Subcutaneous adipose tissue (tissue), 4 donors: Measurements from ENCODE around the gene MTMR10. TPM values are rescaled to one million over a fixed set of nuclear protein-coding genes. Genes with fewer than 3 reads are reported as not detected.

ENCODE experiments used
- total RNA-seq, 4 donors: library from RNA; depleted of rRNA; stranded (reverse); fragments of >200 nt; gene quantifications; one replicate each; pipeline ENCODE4 v1.1.0, GENCODE V29; 2016
- TF ChIP-seq, protein P1 (sequence below): fragments of 450-650 bp; IDR thresholded peaks from one replicate; pipeline ENCODE4 v1.5.1; 2016; ENCODE audit warnings: low read depth, mild to moderate bottlenecking, control low read depth, antibody characterized with exemption, moderate library complexity

Gene MTMR10
- total RNA-seq, 4 donors from 2014 or later, result 45.4 to 71.6 (median 54.6) TPM

DNA sequence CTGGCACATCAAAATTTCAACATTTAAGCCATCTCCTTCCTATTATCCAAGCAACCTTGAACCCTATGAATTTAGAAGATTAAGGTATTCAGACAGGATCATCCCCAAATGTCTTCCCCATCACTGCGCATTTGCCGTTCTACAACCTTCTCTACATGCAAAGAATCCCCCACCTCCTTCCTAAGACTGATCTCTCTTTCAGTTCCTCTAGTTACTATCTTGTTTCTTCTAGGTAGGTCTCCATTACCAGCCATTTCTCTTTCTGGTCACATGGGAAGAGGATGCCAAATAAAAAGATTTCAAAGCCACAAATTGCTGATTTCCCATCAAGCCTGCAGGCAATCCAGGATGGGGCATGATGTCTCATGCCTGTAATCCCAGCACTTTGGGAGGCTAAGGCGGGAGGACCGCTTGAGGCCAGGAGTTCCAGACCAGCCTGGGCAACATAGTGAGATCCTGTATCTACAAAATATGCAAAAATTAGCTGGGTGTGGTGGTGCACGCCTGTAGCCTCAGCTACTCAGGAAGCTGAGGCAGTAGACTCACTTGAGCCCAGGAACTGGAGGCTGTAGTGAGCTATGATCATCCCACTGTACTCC is 29.7 kb upstream of the MTMR10 start:
- TF ChIP-seq, protein P1, sequence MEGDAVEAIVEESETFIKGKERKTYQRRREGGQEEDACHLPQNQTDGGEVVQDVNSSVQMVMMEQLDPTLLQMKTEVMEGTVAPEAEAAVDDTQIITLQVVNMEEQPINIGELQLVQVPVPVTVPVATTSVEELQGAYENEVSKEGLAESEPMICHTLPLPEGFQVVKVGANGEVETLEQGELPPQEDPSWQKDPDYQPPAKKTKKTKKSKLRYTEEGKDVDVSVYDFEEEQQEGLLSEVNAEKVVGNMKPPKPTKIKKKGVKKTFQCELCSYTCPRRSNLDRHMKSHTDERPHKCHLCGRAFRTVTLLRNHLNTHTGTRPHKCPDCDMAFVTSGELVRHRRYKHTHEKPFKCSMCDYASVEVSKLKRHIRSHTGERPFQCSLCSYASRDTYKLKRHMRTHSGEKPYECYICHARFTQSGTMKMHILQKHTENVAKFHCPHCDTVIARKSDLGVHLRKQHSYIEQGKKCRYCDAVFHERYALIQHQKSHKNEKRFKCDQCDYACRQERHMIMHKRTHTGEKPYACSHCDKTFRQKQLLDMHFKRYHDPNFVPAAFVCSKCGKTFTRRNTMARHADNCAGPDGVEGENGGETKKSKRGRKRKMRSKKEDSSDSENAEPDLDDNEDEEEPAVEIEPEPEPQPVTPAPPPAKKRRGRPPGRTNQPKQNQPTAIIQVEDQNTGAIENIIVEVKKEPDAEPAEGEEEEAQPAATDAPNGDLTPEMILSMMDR, result no peak

DNA sequence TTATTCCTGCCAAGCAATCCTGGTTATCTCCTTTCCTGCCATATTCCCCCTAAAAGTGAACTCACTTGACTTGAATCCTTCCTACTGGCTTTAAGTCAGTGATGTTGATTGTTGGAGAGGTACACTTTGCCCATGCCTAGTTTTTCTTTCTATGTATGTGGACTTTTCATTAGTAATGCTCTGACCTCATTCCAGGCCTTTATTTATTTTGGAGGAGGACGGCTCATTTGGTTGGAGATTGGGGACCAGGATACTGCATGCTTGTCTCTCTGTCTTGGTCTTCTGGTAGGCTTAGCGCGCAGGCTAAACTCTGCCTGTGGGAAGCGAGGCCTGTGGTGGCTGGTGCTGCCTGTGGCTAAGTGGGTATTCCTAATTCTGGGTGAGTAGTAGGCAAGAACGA is 29.1 kb upstream of the MTMR10 start:
- TF ChIP-seq, protein P1, result no peak

DNA sequence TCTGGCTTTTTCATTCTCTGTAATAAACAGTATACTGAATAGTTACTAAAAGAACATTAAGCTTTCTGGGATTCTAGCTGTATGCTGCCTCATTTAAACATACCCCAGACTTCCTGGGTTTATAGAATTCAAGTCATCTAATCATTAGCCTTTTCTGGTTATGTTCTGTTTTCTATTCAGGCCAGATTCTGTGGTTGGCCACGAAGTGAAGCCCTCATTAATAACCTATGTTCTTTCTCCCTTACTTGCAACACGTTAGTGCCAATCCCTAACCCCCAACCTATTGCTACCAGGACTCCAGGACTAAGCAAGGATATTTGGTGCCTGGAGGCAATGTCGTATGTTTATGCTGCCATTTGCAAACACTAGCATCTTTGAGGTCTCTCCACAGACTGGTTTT is 28.6 kb upstream of the MTMR10 start:
- TF ChIP-seq, protein P1, result no peak

DNA sequence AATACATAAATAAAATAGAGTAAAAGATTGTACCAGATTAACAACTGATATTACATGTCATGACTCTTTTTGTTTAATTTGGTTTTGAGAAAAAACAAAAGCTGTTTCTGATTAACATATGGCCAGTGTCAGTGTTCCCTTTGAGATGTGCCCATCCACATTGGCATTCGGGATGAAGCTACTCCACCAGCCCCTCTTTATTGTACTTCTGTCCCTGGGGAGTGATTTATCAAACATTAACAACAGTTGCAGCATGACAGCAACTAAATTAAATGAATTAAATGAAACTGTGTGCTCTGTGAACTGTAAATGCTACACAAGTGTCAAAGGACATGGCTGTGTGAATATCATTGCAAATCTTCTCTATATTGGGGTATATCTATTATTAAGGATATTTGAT is 25.9 kb upstream of the MTMR10 start:
- TF ChIP-seq, protein P1, result no peak

DNA sequence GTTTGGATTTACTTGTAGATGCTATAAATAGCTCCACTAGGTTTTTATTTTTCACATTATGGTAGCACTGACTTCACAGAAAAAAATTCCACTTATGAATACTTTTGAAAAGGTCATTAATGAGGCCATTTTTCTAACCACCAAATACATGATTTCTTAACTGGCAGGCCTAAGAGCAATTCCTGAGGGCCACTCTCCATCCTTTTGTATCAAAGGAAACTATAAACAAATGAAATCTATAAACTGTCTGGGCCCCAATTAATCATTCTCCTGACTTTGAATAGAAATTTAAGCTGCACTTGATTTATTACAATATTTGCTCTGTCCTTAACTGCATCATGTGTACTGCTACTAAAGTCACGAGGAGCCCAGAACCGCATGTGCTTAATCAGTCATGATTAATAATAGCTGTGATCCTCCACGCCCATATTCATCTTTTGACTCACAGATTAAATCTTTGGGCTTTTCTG is 25.1 kb upstream of the MTMR10 start:
- TF ChIP-seq, protein P1, result no peak

DNA sequence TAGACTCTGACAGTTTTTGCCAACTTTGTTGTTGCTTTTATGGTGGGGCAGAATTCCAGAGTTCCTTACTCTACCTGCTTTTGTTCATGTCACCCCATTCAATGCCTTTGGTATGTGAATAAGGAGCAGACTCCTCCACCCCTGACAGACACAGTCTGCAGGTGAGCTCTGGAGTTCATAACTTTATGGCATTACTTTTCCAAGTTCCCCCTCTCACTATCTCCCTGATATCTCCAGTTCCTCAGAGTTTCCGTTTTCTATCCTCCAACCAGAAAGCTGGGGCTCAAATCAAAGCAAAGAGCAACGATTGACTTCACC is 23.1 kb upstream of the MTMR10 start:
- TF ChIP-seq, protein P1, result no peak

DNA sequence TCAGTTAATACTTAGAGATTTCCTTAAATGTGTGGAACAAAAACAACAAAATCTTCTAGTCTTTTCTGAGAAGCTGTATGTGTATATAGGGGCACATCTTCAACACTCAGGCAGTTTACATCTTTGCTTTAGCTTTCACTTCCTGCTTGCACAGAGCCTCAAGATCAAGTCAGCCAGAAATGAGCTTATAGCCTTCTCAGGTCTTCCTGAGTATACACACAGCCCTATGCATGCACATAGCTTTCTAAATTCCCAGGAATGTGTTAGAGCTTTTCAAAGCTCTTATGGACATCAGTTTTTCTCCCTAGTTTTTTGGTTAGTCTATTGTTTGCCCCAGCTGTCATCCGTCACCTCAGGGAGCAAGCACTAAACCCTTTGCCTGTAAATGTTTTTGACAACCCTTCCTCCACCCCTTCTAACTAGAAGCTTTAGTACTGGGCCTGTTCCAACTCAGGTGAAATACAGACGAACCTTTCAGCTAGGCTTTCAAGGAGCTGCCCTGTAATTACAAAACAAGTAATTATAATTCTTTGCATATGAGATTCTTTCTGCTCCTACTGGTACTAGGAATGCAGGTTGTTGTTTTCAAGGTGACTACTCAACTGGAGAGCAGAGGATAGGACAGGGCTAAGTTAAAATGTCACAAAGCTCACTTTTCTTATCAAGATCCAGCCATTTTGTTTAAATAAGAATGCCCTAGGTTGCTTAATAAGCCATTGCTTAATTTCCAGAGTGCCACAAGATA is 22.6 kb upstream of the MTMR10 start:
- TF ChIP-seq, protein P1, result no peak
